CD4-positive, alpha-beta T cell treated with Interleukin-6 for 4 hours (primary cell): Measurements from ENCODE around the gene GNMT.
"Not testable (repeated sequence)": the region's sequence is repeated elsewhere in the genome, so short reads cannot be mapped to it uniquely, and the experiment has no call there.

Source experiments
- DNase-seq: peaks from one replicate; pipeline ENCODE4 v3.0.0-alpha.2; 2020; ENCODE audit warnings: mixed read lengths

Gene GNMT

GRCh38 chr6:42978839-42979522 is 18.4 kb downstream of the GNMT start, which contains the start of gene PEX6:
TSS of gene PEX6 (minus strand) at chr6:42979181. CDS start at chr6:42979150, 31 bp downstream.
- DNase-seq = peak; percentile 97

- DNase-seq = peak; percentile 37
Measured at GRCh38 chr6:42979523-42980177, 19.1 kb downstream of the GNMT start.

- DNase-seq = no peak
Measured at GRCh38 chr6:42981836-42982235, 21.3 kb downstream of the GNMT start.

- DNase-seq = peak; percentile 98
Measured at GRCh38 chr6:42984001-42984923, 23.7 kb downstream of the GNMT start, which contains the start of gene PPP2R5D. TSS of gene PPP2R5D (plus strand) at chr6:42984570. CDS start at chr6:42984678, 108 bp downstream.

GRCh38 chr6:42984924-42985475 is 24.4 kb downstream of the GNMT start:
- peak; percentile 39 for DNase-seq

GRCh38 chr6:42987533-42988451 is 27.2 kb downstream of the GNMT start:
- DNase-seq = no peak

- DNase-seq = no peak
Measured at GRCh38 chr6:42988486-42989020, 28.0 kb downstream of the GNMT start.

- DNase-seq = no peak
Measured at GRCh38 chr6:42989923-42990322, 29.4 kb downstream of the GNMT start.

- no peak for DNase-seq
Measured at GRCh38 chr6:42993445-42993844, 32.9 kb downstream of the GNMT start.

- DNase-seq = no peak
Measured at GRCh38 chr6:42996513-42996912, 36.0 kb downstream of the GNMT start.

- not testable (repeated sequence) for DNase-seq
Measured at GRCh38 chr6:42998205-42998604, 37.7 kb downstream of the GNMT start.

GRCh38 chr6:43001843-43002242 is 41.3 kb downstream of the GNMT start:
- no peak for DNase-seq

GRCh38 chr6:43005844-43006243 is 45.3 kb downstream of the GNMT start:
- no peak for DNase-seq

- DNase-seq = no peak
Measured at GRCh38 chr6:43006251-43006650, 45.7 kb downstream of the GNMT start.

- DNase-seq = no peak
Measured at GRCh38 chr6:43007126-43007525, 46.6 kb downstream of the GNMT start.

- peak; percentile 46 for DNase-seq
Measured at GRCh38 chr6:43009124-43009523, 48.6 kb downstream of the GNMT start.

GRCh38 chr6:43011207-43011606 is 50.7 kb downstream of the GNMT start:
- no peak for DNase-seq

GRCh38 chr6:43012364-43012763 is 51.8 kb downstream of the GNMT start:
- DNase-seq = no peak

GRCh38 chr6:43013097-43013842 is 52.7 kb downstream of the GNMT start:
- no peak for DNase-seq
